Measurements from ENCODE around the gene PHACTR1.

PHACTR1 gene

GRCh38 chr6:12990162-12990561 lies 273.6 kb downstream of the PHACTR1 start:
- H3K4me1 ChIP-seq (ENCODE audit: control insufficient read depth, insufficient read depth, low read length) = no peaks in the 10 kb centered on the region

GRCh38 chr6:12991435-12991834 lies 274.9 kb downstream of the PHACTR1 start:
- H3K4me1 ChIP-seq (ENCODE audit: control insufficient read depth, insufficient read depth, low read length) = no peaks in the 10 kb centered on the region
- whole genome bisulfite sequencing, 2 experiments = 94 to 97% methylated on average over 2 of the region's 3 CpGs
- H3K36me3 ChIP-seq (ENCODE audit: control insufficient read depth, insufficient read depth, low read length) = no peaks in the 10 kb centered on the region
- no peak overlapping the region for H3K27ac ChIP-seq (ENCODE audit: insufficient read depth, low read depth, low read length, poor library complexity, severe bottlenecking)
- H3K4me3 ChIP-seq (ENCODE audit: insufficient read depth, low read depth, low read length) = no peak overlapping the region
- no peaks in the 10 kb centered on the region for H3K27me3 ChIP-seq (ENCODE audit: control insufficient read depth, insufficient read depth, low read length, poor library complexity, severe bottlenecking)
- no peaks in the 10 kb centered on the region for H3K9me3 ChIP-seq (ENCODE audit: control insufficient read depth, low read length)

More at GRCh38 chr6:12990162-12990561, 273.6 kb downstream of the PHACTR1 start:
- Histone ChIP-seq H3K27me3 (ENCODE audit: control insufficient read depth, insufficient read depth, low read length, poor library complexity, severe bottlenecking) (no peaks in the 10 kb centered on the region), H3K9me3 (ENCODE audit: control insufficient read depth, low read length) (no peaks in the 10 kb centered on the region), H3K4me3 (ENCODE audit: insufficient read depth, low read depth, low read length) (no peak overlapping the region), H3K36me3 (ENCODE audit: control insufficient read depth, insufficient read depth, low read length) (no peaks in the 10 kb centered on the region), H3K27ac (ENCODE audit: insufficient read depth, low read depth, low read length, poor library complexity, severe bottlenecking) (no peak overlapping the region)
- 92 to 95% methylated on average over 7 of the region's 7 CpGs for WGBS, 2 experiments

DNA sequence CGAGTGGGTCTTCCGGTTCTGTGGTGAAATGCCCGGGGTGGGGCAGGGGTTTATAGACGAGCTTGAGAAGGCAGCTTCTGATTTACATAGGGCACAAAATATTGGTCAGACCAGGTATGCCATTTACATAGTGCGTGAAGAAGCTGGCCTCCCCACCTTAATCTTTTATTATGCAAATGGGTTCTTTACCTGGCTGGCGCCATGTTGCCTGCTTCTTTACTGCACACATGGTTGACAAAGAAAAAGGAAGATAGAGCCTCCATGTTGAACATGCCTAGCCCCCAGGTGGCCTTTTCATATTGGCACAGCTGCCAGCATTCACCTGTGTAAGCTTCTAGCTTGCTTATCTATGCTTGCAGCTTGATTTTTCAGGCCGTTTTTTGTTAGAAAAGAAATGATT lies 276.2 kb downstream of the PHACTR1 start:
- WGBS, 2 experiments = 72 to 84% methylated on average over 6 to 7 of the region's 7 CpGs
- Histone ChIP-seq H3K4me3 (ENCODE audit: insufficient read depth, low read depth, low read length) (no peak overlapping the region), H3K36me3 (ENCODE audit: control insufficient read depth, insufficient read depth, low read length) (no peaks in the 10 kb centered on the region), H3K27ac (ENCODE audit: insufficient read depth, low read depth, low read length, poor library complexity, severe bottlenecking) (no peak overlapping the region), H3K4me1 (ENCODE audit: control insufficient read depth, insufficient read depth, low read length) (no peaks in the 10 kb centered on the region), H3K9me3 (ENCODE audit: control insufficient read depth, low read length) (no peaks in the 10 kb centered on the region), H3K27me3 (ENCODE audit: control insufficient read depth, insufficient read depth, low read length, poor library complexity, severe bottlenecking) (no peaks in the 10 kb centered on the region)

- no peak overlapping the region for H3K4me3 ChIP-seq (ENCODE audit: insufficient read depth, low read depth, low read length)
- H3K27me3 ChIP-seq (ENCODE audit: control insufficient read depth, insufficient read depth, low read length, poor library complexity, severe bottlenecking) = no peaks in the 10 kb centered on the region
- no peaks in the 10 kb centered on the region for H3K9me3 ChIP-seq (ENCODE audit: control insufficient read depth, low read length)
- H3K27ac ChIP-seq (ENCODE audit: insufficient read depth, low read depth, low read length, poor library complexity, severe bottlenecking) = no peak overlapping the region
- 87 to 94% methylated on average over 5 of the region's 5 CpGs for WGBS, 2 experiments
- H3K36me3 ChIP-seq (ENCODE audit: control insufficient read depth, insufficient read depth, low read length) = no peaks in the 10 kb centered on the region
- no peaks in the 10 kb centered on the region for H3K4me1 ChIP-seq (ENCODE audit: control insufficient read depth, insufficient read depth, low read length)
Observed at GRCh38 chr6:12993283-12993898, 276.8 kb downstream of the PHACTR1 start.

DNA sequence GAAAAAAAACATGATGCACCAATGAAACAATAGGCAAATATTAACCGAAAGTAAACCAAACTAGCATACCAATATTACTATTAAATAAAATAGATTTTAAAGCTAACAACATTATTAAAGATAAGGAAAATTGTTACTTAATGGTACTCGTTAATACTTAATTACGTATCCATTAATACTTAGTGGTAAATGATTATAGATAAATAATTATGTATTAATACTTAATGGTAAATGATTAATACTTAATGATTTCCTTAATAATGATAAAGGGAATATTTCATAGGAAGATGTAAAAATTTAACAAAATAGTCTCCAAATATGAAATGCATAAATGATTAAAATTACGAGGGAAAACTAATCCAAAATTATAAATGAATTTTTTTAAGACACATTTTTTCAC lies 278.9 kb downstream of the PHACTR1 start:
- Histone ChIP-seq H3K27me3 (ENCODE audit: control insufficient read depth, insufficient read depth, low read length, poor library complexity, severe bottlenecking) (no peaks in the 10 kb centered on the region), H3K4me1 (ENCODE audit: control insufficient read depth, insufficient read depth, low read length) (no peaks in the 10 kb centered on the region), H3K36me3 (ENCODE audit: control insufficient read depth, insufficient read depth, low read length) (no peaks in the 10 kb centered on the region), H3K9me3 (ENCODE audit: control insufficient read depth, low read length) (no peaks in the 10 kb centered on the region), H3K27ac (ENCODE audit: insufficient read depth, low read depth, low read length, poor library complexity, severe bottlenecking) (no peak overlapping the region), H3K4me3 (ENCODE audit: insufficient read depth, low read depth, low read length) (no peak overlapping the region)
- no CpG with 5 or more reads among the region's 4 CpGs for WGBS, 2 experiments

- Histone ChIP-seq H3K4me3 (ENCODE audit: insufficient read depth, low read depth, low read length) (no peak overlapping the region), H3K9me3 (ENCODE audit: control insufficient read depth, low read length) (no peaks in the 10 kb centered on the region), H3K4me1 (ENCODE audit: control insufficient read depth, insufficient read depth, low read length) (no peaks in the 10 kb centered on the region), H3K27me3 (ENCODE audit: control insufficient read depth, insufficient read depth, low read length, poor library complexity, severe bottlenecking) (no peaks in the 10 kb centered on the region), H3K36me3 (ENCODE audit: control insufficient read depth, insufficient read depth, low read length) (no peaks in the 10 kb centered on the region), H3K27ac (ENCODE audit: insufficient read depth, low read depth, low read length, poor library complexity, severe bottlenecking) (no peak overlapping the region)
Observed at GRCh38 chr6:13000537-13000936, 284.0 kb downstream of the PHACTR1 start.

- no peaks in the 10 kb centered on the region for H3K4me1 ChIP-seq (ENCODE audit: control insufficient read depth, insufficient read depth, low read length)
- no peaks in the 10 kb centered on the region for H3K36me3 ChIP-seq (ENCODE audit: control insufficient read depth, insufficient read depth, low read length)
- no peak overlapping the region for H3K27ac ChIP-seq (ENCODE audit: insufficient read depth, low read depth, low read length, poor library complexity, severe bottlenecking)
- WGBS, 2 experiments = 80 to 85% methylated on average over 2 to 3 of the region's 3 CpGs
- no peaks in the 10 kb centered on the region for H3K9me3 ChIP-seq (ENCODE audit: control insufficient read depth, low read length)
- no peak overlapping the region for H3K4me3 ChIP-seq (ENCODE audit: insufficient read depth, low read depth, low read length)
- H3K27me3 ChIP-seq (ENCODE audit: control insufficient read depth, insufficient read depth, low read length, poor library complexity, severe bottlenecking) = no peaks in the 10 kb centered on the region
Observed at GRCh38 chr6:13001927-13002326, 285.4 kb downstream of the PHACTR1 start.

GRCh38 chr6:13004601-13005000 lies 288.0 kb downstream of the PHACTR1 start:
- H3K4me3 ChIP-seq (ENCODE audit: insufficient read depth, low read depth, low read length) = no peak overlapping the region
- 93 to 100% methylated on average over 1 to 2 of the region's 2 CpGs for WGBS, 2 experiments
- H3K36me3 ChIP-seq (ENCODE audit: control insufficient read depth, insufficient read depth, low read length) = no peaks in the 10 kb centered on the region

DNA sequence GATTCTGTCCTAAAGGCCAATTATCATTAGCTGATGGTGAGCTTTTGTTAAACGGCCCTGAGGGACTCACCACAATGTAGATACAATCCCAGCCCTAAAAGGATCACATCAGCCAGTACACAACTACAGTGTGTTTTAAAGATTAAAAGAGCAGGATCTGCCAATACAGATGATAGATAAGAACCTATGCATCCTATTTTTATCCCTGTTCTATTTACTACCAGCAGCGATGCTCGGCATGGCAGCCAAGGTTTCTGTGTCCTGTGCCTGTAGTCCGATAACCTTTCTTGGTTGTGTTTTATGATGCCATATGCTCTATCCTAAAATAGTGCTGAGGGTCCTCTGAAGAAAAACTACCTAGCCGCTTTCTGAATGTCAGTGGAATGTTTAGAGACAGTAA lies 289.4 kb downstream of the PHACTR1 start:
- WGBS, 2 experiments = 91 to 92% methylated on average over 4 to 5 of the region's 5 CpGs

More at GRCh38 chr6:13004601-13005000, 288.0 kb downstream of the PHACTR1 start:
- Histone ChIP-seq H3K4me1 (ENCODE audit: control insufficient read depth, insufficient read depth, low read length) (no peaks in the 10 kb centered on the region), H3K27ac (ENCODE audit: insufficient read depth, low read depth, low read length, poor library complexity, severe bottlenecking) (no peak overlapping the region), H3K9me3 (ENCODE audit: control insufficient read depth, low read length) (no peaks in the 10 kb centered on the region), H3K27me3 (ENCODE audit: control insufficient read depth, insufficient read depth, low read length, poor library complexity, severe bottlenecking) (no peaks in the 10 kb centered on the region)

GRCh38 chr6:13006578-13007300 lies 290.2 kb downstream of the PHACTR1 start:
- Histone ChIP-seq H3K4me3 (ENCODE audit: insufficient read depth, low read depth, low read length) (no peak overlapping the region), H3K27me3 (ENCODE audit: control insufficient read depth, insufficient read depth, low read length, poor library complexity, severe bottlenecking) (peaks cover 14% of the 10 kb centered on the region), H3K27ac (ENCODE audit: insufficient read depth, low read depth, low read length, poor library complexity, severe bottlenecking) (no peak overlapping the region), H3K9me3 (ENCODE audit: control insufficient read depth, low read length) (no peaks in the 10 kb centered on the region), H3K36me3 (ENCODE audit: control insufficient read depth, insufficient read depth, low read length) (no peaks in the 10 kb centered on the region), H3K4me1 (ENCODE audit: control insufficient read depth, insufficient read depth, low read length) (no peaks in the 10 kb centered on the region)
- 97% methylated on average over 4 of the region's 4 CpGs for WGBS, 2 experiments

More for the DNA sequence above, 289.4 kb downstream of the PHACTR1 start:
- Histone ChIP-seq H3K27ac (ENCODE audit: insufficient read depth, low read depth, low read length, poor library complexity, severe bottlenecking) (no peak overlapping the region), H3K27me3 (ENCODE audit: control insufficient read depth, insufficient read depth, low read length, poor library complexity, severe bottlenecking) (peaks cover 7% of the 10 kb centered on the region), H3K4me1 (ENCODE audit: control insufficient read depth, insufficient read depth, low read length) (no peaks in the 10 kb centered on the region), H3K36me3 (ENCODE audit: control insufficient read depth, insufficient read depth, low read length) (no peaks in the 10 kb centered on the region), H3K9me3 (ENCODE audit: control insufficient read depth, low read length) (no peaks in the 10 kb centered on the region), H3K4me3 (ENCODE audit: insufficient read depth, low read depth, low read length) (no peak overlapping the region)
